PC-3 (cell line): ENCODE data around the gene ATG4D. TPM values are rescaled to one million over a fixed set of nuclear protein-coding genes. Genes with fewer than 3 reads are reported as not detected.
A peak's percentile ranks its signal among the peaks of the same experiment; 100 is the strongest.

Experiments
- ATAC-seq: fragments of 200-7000 bp; cut with Tn5 transposase; 2 replicates; pipeline ENCODE4 v1.9.1; 2020; ENCODE audit warnings: mild to moderate bottlenecking, moderate library complexity
- BruUV-seq: library from RNA; stranded (reverse); fragments of 400-500 nt; replicated peaks from 2 replicates; lab custom pipeline; 2021; lab: Mats Ljungman, UMichigan
- CTCF ChIA-PET: fragments of 300-600 bp; sonication (Branson Sonifier 250); formaldehyde crosslinking; loops from one replicate; lab custom pipeline; 2022; ENCODE audit warnings: antibody characterized with exemption; lab: Charles Lee
- POLR2A ChIA-PET: fragments of 300-600 bp; sonication (Branson Sonifier 250); formaldehyde crosslinking; loops from one replicate; lab custom pipeline; 2022; ENCODE audit warnings: antibody characterized with exemption; ENCODE audit not compliant: unreplicated experiment; lab: Charles Lee
- DNase-seq: peaks from one replicate; pipeline ENCODE4 v3.0.0-alpha.2; 2015
- H2AFZ ChIP-seq: fragments of 300-600 bp; sonication (generic); 2 replicates; pipeline ENCODE4 v1.6.0; 2016; ENCODE audit warnings: antibody characterized with exemption, low read length
- H3F3A ChIP-seq: fragments of 300-600 bp; sonication (generic); one replicate; pipeline ENCODE4 v1.6.0; 2017; ENCODE audit warnings: antibody characterized with exemption, low read length, control low read depth, mild to moderate bottlenecking; ENCODE audit not compliant: unreplicated experiment
- H3K27ac ChIP-seq: fragments of 300-600 bp; sonication (generic); 2 replicates; pipeline ENCODE4 v1.5.1; 2016; ENCODE audit warnings: mild to moderate bottlenecking, low read length
- H3K27me3 ChIP-seq: fragments of 300-600 bp; sonication (generic); 2 replicates; pipeline ENCODE4 v1.6.1; 2016; ENCODE audit warnings: low read length, mixed read lengths
- H3K36me3 ChIP-seq: fragments of 300-600 bp; sonication (generic); 2 replicates; pipeline ENCODE4 v1.6.1; 2016; ENCODE audit warnings: low read depth, mixed run types, low read length, mixed read lengths
- H3K4me1 ChIP-seq: fragments of 300-600 bp; sonication (generic); 2 replicates; pipeline ENCODE4 v1.5.1; 2016; ENCODE audit warnings: low read length; ENCODE audit not compliant: insufficient read depth
- H3K4me2 ChIP-seq: fragments of 300-600 bp; sonication (generic); 2 replicates; pipeline ENCODE4 v1.6.0; 2016; ENCODE audit warnings: low read length
- H3K4me3 ChIP-seq: fragments of 300-600 bp; sonication (generic); 2 replicates; pipeline ENCODE4 v1.5.1; 2016; ENCODE audit warnings: mild to moderate bottlenecking, low read length, mixed read lengths
- H3K79me2 ChIP-seq: fragments of 300-600 bp; sonication (generic); 2 replicates; pipeline ENCODE4 v1.6.1; 2017; ENCODE audit warnings: low read length, mixed read lengths
- H3K9ac ChIP-seq: fragments of 300-600 bp; sonication (generic); 2 replicates; pipeline ENCODE4 v1.6.0; 2016; ENCODE audit warnings: mild to moderate bottlenecking, low read length
- H3K9me2 ChIP-seq: fragments of 300-600 bp; sonication (generic); replicated peaks from 2 replicates; pipeline ENCODE4 v1.6.1; 2016; ENCODE audit warnings: mixed run types, low read length, mixed read lengths
- H3K9me3 ChIP-seq: fragments of 300-600 bp; sonication (generic); 2 replicates; pipeline ENCODE4 v1.6.1; 2016; ENCODE audit warnings: low read length, mixed read lengths
- H4K20me1 ChIP-seq: fragments of 300-600 bp; sonication (generic); 2 replicates; pipeline ENCODE4 v1.6.1; 2016; ENCODE audit warnings: low read length, mixed read lengths
- EZH2 ChIP-seq: fragments of 300-600 bp; sonication (generic); IDR thresholded peaks from one replicate; pipeline ENCODE4 v1.6.1; 2017; ENCODE audit warnings: antibody characterized with exemption, mild to moderate bottlenecking, low read length; ENCODE audit not compliant: unreplicated experiment
- EZH2phosphoT487 ChIP-seq: fragments of 300-600 bp; sonication (generic); IDR thresholded peaks from 2 replicates; pipeline ENCODE4 v1.6.1; 2018; ENCODE audit warnings: mild to moderate bottlenecking, antibody characterized with exemption, low read length, borderline replicate concordance
- intact Hi-C: fragments of 100-400 bp; cut with micrococcal nuclease; formaldehyde crosslinking; loops from 2 replicates; pipeline ENCODE4 v1.9.0; 2023
- total RNA-seq: library from RNA; depleted of rRNA; stranded (reverse); fragments of >200 nt; gene quantifications from 2 replicates; pipeline ENCODE4 v1.2.3, GENCODE V29; 2014
- TF ChIP-seq, protein P1 (sequence below): fragments of 300-600 bp; sonication (generic); conservative IDR thresholded peaks from 2 replicates; pipeline ENCODE4 v1.5.1; 2017; ENCODE audit warnings: antibody characterized with exemption, low read depth, mild to moderate bottlenecking, low read length

Gene ATG4D
- total RNA-seq, 1 experiment from 2014 or later, result 65.9 TPM

DNA sequence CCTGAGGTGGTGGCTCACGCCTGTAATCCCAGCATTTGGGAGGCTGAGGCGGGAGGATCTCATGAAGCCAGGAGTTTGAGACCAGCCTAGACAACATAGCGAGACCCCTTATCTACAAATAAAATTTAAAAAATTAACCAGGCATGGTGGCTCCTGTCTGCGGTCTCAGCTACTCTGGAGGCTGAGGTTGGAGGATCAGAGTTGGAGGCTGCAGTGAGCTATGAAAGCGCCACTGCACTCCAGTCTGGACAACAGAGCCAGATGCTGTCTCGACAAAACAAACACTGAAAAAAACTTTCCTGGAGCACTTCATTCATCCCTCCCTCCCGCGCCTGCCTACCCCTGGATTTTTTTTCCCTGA, 665 bp upstream of the ATG4D start:
- intact Hi-C loops, result no loop called here
- TF ChIP-seq, protein P1, sequence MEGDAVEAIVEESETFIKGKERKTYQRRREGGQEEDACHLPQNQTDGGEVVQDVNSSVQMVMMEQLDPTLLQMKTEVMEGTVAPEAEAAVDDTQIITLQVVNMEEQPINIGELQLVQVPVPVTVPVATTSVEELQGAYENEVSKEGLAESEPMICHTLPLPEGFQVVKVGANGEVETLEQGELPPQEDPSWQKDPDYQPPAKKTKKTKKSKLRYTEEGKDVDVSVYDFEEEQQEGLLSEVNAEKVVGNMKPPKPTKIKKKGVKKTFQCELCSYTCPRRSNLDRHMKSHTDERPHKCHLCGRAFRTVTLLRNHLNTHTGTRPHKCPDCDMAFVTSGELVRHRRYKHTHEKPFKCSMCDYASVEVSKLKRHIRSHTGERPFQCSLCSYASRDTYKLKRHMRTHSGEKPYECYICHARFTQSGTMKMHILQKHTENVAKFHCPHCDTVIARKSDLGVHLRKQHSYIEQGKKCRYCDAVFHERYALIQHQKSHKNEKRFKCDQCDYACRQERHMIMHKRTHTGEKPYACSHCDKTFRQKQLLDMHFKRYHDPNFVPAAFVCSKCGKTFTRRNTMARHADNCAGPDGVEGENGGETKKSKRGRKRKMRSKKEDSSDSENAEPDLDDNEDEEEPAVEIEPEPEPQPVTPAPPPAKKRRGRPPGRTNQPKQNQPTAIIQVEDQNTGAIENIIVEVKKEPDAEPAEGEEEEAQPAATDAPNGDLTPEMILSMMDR, result no peak
- TF ChIP-seq EZH2, result no peak
- no peak for TF ChIP-seq EZH2phosphoT487

DNA sequence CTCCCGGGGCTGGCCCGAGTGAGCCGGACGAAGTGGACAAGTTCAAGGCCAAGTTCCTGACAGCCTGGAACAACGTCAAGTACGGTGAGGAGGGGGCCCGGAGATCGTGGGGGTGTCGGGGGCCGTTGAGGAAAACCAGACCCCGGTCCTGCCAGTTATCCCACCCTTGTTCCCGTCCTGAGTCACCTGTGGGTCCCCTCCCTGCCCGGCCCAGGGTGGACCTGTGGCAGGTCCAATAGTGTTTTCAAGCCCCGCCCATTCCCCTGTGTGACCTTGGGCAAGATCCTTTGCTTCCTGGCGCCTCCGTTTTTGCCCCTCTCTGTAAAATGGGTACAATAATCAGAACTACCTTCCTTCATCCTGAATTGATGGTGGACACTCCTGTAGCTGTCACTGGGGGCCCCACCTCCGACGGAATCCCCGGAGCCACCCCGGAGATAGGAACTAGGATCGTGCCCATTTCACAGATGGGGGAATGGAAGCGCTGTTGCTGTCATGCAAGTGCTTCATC, 593 bp downstream of the ATG4D start:
- ChIA-PET CTCF (interaction anchor here (0.6 kb wide), 1 partner anchor 24 kb away, joined by 3 read pairs; no protein-coding TSS in a partner anchor), POLR2A (no interaction called here)
- H3K4me3 ChIP-seq, result peak overlapping the region; percentile 95
- ATAC-seq, result peak; percentile 48
- no peak overlapping the region for H3K27ac ChIP-seq
- no peaks in the 10 kb centered on the region for H3F3A ChIP-seq
- TF ChIP-seq EZH2 (no peak), EZH2phosphoT487 (no peak)
- TF ChIP-seq, protein P1, result no peak
- no peaks in the 10 kb centered on the region for H3K9me3 ChIP-seq
- BruUV-seq, result TSS peak; percentile 69
- H3K4me1 ChIP-seq, result 0 out of 2 replicates have a peak, but pooled peaks cover 9% of the 10 kb centered on the region
- peak overlapping the region; percentile 81 for H2AFZ ChIP-seq
- DNase-seq, result no peak
- intact Hi-C loops, result no loop called here
- H3K9ac ChIP-seq, result peak overlapping the region; percentile 83
- H3K9me2 ChIP-seq, result no peaks in the 10 kb centered on the region
- H3K4me2 ChIP-seq, result peak overlapping the region; percentile 88
- peaks cover 26% of the 10 kb centered on the region for H3K79me2 ChIP-seq
- H3K36me3 ChIP-seq, result peaks cover 4% of the 10 kb centered on the region; the same call in 1 of the 2 replicates
- H3K27me3 ChIP-seq, result no peaks in the 10 kb centered on the region
- H4K20me1 ChIP-seq, result no peaks in the 10 kb centered on the region

More for the DNA sequence above, 665 bp upstream of the ATG4D start:
- Histone ChIP-seq H3K4me1 (0 out of 2 replicates have a peak, but pooled peaks cover 9% of the 10 kb centered on the region), H3K27ac (no peak overlapping the region), H2AFZ (peak overlapping the region; percentile 81), H3F3A (no peaks in the 10 kb centered on the region), H3K9me2 (no peaks in the 10 kb centered on the region), H3K9ac (no peak overlapping the region), H3K4me3 (peak overlapping the region; percentile 95), H3K4me2 (peak overlapping the region; percentile 88), H3K9me3 (no peaks in the 10 kb centered on the region), H3K79me2 (peaks cover 26% of the 10 kb centered on the region), H3K36me3 (no peaks in the 10 kb centered on the region), H3K27me3 (no peaks in the 10 kb centered on the region), H4K20me1 (no peaks in the 10 kb centered on the region)
- ATAC-seq (no peak), DNase-seq (no peak)
- CTCF ChIA-PET, result no interaction called here
- no TSS peak for BruUV-seq
- POLR2A ChIA-PET, result interaction anchor here (0.7 kb wide), 1 partner anchor 26 kb away, joined by 3 read pairs; the partner anchor contains the start of gene CDKN2D

DNA sequence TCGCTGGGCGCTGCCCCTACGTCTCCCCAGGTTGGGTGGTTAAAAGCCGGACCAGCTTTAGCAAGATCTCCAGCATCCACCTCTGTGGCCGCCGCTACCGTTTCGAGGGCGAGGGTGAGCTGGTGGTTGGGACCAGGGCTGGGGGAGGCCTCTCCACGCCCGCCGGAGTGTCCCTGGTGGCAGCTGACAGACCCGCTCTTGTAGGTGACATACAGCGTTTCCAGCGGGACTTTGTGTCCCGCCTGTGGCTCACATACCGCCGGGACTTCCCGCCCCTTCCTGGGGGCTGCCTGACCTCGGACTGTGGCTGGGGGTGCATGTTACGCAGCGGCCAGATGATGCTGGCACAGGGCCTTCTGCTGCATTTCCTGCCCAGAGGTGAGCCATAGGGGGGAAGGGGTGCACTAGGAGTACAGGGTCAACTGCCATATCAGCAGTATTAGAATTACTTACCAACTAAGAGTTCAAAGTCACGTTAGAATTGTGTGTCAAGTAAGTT, 1.1 kb downstream of the ATG4D start:
- no peak for DNase-seq
- intact Hi-C loops, result no loop called here
- Histone ChIP-seq H3F3A (no peaks in the 10 kb centered on the region), H3K79me2 (peaks cover 26% of the 10 kb centered on the region), H3K9me3 (no peaks in the 10 kb centered on the region), H4K20me1 (no peaks in the 10 kb centered on the region), H3K27me3 (no peaks in the 10 kb centered on the region), H3K9ac (peak overlapping the region; percentile 83), H3K4me3 (peak overlapping the region; percentile 95), H2AFZ (peak overlapping the region; percentile 81; the same call in 1 of the 2 replicates), H3K4me1 (0 out of 2 replicates have a peak, but pooled peaks cover 9% of the 10 kb centered on the region), H3K4me2 (peak overlapping the region; percentile 88), H3K27ac (no peak overlapping the region), H3K9me2 (no peaks in the 10 kb centered on the region), H3K36me3 (peaks cover 4% of the 10 kb centered on the region; the same call in 1 of the 2 replicates)
- ChIA-PET POLR2A (no interaction called here), CTCF (interaction anchor here (0.6 kb wide), 1 partner anchor 23 kb away, joined by 3 read pairs; no protein-coding TSS in a partner anchor)
- TF ChIP-seq, protein P1, result no peak
- no peak for TF ChIP-seq EZH2phosphoT487
- BruUV-seq, result no TSS peak
- no peak for ATAC-seq
